Hematopoietic multipotent progenitor cell treated with erythropoietin and hydrocortisone succinate and interleukin-3 and kit ligand, for 15 days (in vitro differentiated cells): ENCODE results near the gene IQCE.

Experiments
- DNase-seq: peaks from one replicate; pipeline ENCODE4 v3.0.0-alpha.2; 2015; ENCODE audit warnings: low spot score

The IQCE gene

DNA sequence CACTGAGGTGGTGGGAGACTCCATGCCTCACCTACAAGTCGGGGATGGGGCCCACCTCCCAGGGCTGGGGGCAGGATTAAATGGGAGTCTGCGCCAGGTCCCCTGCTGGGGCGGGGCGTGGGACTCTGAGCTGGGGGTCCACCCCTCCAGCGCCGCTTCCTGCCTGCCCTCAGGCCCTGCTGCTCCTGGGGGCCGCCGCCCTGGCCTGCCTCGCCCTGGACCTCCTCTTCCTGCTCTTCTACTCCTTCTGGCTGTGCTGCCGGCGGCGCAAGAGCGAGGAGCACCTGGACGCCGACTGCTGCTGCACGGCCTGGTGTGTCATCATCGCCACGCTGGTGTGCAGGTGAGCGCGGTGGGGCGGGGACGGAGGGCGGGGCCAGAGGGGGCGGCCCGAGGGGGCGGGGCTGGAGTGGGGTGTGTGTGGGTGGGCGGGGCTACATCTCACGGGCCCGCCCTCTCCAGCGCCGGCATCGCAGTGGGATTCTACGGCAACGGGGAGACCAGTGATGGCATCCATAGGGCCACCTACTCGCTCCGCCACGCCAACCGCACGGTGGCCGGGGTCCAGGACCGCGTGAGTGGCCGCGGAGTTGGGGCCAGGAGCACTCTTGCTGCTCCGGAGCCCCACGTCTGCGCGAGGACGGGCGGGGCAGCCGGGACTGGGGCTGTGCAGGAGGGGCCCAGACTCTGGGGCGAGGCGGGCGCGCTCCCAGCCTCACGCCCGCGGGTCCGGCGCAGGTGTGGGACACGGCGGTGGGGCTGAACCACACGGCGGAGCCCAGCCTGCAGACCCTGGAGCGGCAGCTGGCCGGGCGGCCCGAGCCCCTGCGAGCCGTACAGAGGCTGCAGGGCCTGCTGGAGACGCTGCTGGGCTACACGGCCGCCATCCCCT is 88.1 kb downstream of the IQCE start:
- DNase-seq = no peak

GRCh38 chr7:2647594-2648172 is 88.9 kb downstream of the IQCE start:
- no peak for DNase-seq

- no peak for DNase-seq
Measured at GRCh38 chr7:2649139-2649838, 90.5 kb downstream of the IQCE start.

DNA sequence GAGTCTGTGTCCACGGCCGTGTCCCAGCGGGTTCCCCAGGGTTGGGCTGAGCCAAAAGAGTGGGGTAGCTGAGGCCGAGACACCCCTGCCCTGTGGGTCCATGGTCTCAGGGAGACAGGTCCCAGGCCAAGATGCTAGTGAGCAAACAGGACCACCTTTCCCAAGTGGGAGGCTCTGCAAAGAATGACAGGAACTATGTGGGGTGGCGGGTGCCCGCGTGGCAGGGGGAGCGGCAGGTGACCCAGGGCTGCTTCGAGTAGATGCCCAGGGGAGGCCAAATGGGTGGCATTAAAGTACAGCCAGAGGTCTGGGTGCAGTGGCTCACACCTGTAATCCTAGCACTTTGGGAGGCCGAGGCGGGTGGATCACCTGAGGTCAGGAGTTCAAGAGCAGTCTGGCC is 91.2 kb downstream of the IQCE start:
- DNase-seq = no peak

DNA sequence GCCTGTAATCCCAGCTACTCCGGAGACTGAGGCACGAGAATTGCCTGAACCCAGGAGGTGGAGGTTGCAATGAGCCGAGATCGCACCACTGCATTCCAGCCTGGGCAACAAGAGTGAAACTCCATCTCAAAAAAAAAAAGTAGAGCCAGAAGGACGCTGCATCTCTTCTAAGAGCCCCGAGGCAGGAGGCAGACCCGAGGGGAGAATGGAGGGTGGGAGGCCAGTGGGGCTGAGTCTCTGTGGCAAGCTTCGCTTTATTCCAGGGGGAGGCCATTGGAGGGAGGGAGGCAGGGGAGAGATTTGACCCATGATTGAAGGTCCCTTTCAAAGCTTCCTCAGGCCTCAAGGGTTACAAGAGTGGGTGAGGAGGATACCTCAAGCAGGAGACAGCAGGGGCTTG is 91.7 kb downstream of the IQCE start:
- DNase-seq = no peak

DNA sequence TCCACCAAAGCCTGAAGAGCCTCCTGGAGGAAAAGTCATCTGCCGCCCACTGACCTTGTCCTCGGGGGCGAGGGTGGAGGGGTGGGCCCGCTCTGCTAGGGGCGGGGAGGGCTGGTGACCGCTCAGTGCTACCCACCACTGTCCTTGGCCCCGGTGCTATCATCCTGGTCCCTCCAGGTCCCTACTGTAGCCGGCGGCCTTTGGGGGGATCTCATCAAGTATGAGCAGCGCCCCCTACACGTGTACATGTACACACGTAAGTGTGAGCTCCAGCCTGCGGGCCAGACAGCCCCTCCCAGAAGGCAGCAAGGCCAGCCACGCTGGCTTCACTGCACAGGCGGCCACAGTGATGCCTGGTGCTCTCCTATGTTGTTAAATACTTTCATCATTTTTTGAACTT is 92.6 kb downstream of the IQCE start:
- DNase-seq = no peak

DNA sequence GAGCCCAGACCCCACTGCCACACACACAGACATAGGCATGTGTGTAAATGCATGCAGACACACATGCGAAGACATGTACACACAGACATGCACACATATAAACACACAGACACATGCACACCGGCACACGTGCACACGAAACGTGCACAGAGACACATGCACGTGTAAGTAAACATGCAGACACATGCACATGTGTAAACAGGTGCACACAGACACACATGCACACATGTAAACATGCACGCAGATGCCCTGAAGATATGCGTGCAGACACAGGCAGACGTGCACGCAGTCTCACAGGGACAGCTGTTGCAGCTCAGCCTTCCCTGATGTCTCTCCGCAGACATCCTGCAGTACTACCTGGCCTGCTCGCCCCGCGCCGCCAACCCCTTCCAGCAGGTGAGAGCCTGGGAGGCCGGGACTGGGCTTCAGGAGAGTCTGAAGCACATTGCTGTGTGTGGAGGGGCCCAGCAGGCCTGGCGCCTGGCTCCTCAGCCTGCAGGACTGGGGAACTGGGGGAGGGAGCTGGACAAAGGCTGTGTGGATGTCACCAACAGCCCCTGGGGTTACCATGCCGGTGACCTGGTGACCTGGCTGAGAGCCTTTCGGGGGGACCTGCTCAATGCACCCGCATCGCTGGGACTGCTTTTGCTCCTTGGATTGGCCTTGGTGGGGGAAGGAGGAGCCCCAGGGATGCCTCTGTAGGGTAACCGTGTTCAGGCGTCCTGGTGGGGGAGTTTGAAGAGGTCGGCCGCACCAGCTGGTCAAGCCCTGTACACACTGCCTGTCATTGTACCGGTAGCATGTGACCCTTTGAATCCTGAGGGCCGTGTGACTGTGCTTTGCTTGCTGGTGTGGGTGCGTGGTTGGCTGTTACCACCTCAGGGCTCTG is 93.3 kb downstream of the IQCE start:
- no peak for DNase-seq

DNA sequence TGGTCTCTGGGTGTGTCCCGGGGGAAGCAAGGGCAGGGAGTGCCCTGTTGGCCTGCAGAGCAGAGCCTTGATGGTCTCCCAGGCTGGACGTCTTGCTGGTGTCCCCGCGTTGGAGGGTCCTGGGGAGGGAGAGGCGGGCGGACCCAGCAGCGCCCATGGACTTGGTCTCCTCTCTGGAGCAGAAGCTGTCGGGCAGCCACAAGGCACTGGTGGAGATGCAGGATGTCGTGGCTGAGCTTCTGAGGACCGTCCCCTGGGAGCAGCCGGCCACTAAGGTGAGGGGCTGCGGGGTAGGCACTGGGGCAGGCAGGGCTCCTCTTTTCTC is 93.9 kb downstream of the IQCE start:
- DNase-seq = no peak

- no peak for DNase-seq
Measured at GRCh38 chr7:2654059-2654458, 95.3 kb downstream of the IQCE start.

- DNase-seq = no peak
Measured at GRCh38 chr7:2655870-2656614, 97.3 kb downstream of the IQCE start.

GRCh38 chr7:2657208-2657607 is 98.4 kb downstream of the IQCE start:
- no peak for DNase-seq

DNA sequence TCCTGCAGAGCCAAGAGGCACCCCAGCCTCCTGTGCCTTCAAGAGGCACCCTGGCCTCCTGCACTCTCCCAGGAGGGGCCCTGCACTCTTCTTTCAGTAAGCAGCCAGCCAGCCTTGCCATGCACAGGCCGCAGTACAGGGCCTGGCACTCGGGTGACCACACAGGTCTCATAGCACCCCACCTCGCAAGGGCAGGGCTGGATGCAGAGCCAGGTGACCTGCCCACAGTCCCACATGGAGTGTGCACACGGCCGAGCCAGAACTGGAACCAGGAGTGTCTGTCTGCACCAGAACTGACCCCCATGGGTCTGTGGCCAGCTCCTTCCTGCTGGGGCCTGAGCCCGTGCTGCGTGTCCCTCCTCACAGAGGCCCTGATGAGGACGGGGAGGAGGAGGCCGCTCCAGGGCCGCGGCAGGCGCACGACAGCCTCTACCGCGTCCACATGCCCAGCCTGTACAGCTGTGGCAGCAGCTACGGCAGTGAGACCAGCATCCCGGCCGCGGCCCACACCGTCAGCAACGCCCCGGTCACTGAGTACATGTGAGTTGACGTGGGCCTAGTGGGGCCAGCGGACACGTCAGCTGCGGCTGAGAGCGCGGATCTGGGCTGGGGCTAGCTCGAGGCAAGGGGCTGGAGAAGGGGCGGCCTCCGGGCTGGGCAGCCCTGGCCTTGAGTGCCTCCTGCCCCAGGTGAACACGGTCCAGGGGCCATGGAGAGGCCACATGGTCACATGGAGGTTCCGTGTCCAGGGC is 99.3 kb downstream of the IQCE start:
- DNase-seq = no peak

- DNase-seq = no peak
Measured at GRCh38 chr7:2658941-2659340, 100.2 kb downstream of the IQCE start.

DNA sequence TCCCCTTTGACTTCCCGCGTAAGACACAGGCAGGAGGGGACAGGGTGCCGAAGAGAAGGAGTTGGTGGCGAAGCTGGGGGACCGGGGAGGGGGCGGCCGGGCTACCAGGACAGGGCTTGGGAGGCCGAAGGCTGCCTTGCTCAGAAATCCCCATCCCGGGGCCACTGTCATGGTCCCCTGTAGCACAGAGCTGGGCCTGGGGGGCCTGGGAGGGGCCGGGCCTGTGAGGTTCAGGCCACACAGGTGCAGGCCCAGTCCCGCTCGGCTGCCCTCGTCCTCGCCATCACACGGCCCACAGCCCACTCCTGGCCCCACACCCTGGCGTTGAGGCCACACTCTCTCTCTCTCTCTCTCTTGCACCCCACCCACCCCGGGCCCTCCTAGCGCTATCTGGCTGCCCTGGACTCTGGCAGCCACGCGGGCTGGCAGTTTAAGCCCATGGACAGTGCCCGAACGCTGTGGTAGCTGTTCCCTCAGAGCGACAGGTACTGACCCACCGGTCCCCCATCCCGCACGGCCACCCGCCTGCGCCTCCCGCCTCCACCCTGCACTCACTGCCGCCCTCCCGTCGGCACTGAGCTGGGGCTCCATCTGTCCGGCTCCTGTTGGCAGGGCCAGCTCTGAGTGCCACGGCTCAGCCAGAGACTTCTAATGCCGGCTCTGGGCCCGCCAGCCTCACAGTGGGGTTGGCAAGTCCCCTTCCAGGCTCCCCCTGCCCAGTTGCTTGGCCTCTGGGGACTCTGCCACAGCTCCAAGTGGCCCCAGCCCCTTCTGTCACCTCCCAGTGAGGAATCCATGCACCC is 101.0 kb downstream of the IQCE start:
- no peak for DNase-seq

GRCh38 chr7:2660359-2661095 is 101.7 kb downstream of the IQCE start:
- DNase-seq = no peak

- no peak for DNase-seq
Measured at GRCh38 chr7:2661096-2661449, 102.3 kb downstream of the IQCE start.

DNA sequence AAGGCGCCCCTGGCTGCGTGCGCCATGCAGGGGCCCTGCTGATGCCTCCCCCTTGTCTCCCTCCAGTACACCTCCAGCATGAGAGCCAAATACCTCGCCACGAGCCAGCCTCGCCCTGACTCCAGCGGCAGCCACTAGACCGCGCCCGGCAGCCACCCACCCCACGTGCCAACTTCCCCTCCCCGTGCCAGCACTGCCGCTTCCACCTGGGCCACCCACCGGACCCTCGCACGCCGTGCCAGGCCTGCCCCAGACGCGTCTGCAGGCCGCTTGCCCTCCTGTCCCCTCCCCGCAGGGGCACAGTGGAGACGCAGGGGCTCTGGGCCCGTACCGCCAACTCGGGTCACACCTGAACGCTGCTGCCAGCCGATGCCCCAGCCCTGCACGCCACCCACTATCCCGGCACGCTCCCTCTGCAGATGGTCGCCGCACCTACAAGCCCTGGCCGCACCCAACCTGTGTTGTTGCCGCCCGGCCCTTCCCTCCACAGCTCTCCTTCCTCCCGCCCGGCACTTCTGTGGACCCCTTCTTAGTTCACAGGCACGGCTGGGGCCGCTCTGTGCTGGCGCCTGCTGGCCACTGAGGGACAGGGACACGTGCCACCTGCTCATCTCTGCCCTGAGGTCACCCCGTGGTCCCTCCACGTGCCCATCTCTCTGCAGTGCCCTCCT is 103.0 kb downstream of the IQCE start:
- no peak for DNase-seq

DNA sequence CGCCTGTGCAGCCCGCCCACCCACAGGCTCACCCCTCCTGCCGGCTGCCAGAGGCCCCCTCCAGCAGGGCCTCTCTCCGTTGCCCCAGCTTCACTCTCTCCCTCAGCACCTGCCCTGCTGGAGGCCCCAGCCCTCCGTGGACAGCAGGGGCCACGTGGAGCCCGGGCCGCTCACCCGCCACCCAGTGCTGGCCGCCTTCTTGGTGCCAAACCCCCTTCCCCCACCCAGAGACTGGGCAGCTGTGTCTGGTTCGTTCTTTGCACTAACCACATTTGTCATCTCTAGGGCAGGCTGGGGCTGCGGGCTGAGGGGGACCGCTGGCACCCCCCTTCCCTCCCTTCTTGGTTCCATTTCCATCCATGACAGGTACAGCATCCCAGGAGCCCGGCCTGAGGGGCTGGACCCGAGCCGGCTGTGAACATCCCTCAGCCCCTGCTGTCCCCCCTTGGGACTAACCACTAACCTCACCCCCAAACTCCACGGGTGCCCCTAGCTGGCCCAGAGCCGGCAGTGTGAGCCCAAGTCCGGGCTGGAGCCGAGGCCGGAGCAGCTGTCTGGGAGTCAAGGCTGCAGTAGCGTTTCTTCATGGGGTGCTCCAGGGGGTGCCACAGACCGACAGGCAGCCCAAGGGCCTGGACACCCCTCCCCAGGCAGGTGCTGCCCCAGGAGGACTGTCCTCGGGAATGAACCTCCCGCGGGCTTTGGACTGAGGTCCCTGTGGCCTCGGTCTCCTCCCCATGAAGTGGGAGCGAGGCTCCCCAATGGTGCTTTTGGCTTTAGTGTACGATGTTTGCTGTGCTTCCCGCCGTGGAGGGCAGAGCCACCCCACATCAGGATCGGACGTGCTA is 103.7 kb downstream of the IQCE start:
- no peak for DNase-seq
